Measurements from ENCODE around the gene C20orf202. TPM values are rescaled to one million over a fixed set of nuclear protein-coding genes. Genes with fewer than 3 reads are reported as not detected.

The C20orf202 gene
- polyA plus RNA-seq, 1 of the 3 experiments (the other 2 are of a cell fraction): not detected

- Histone ChIP-seq H3K27me3 (ENCODE audit: insufficient read depth) (no peaks in the 10 kb centered on the region), H3K36me3 (replicated peaks in 1 of 2; ENCODE audit: control insufficient read depth in 1 of 2, insufficient read depth in 2 of 2, low read length in 1 of 2) (no peaks in the 10 kb centered on the region), H3K9me3 (no peaks in the 10 kb centered on the region), H3K79me2 (ENCODE audit: insufficient read depth) (no peaks in the 10 kb centered on the region), H3K9ac (no peak overlapping the region), H3K4me3 (ENCODE audit: low read depth in 2 of 2, low read length in 1 of 2) (no peak overlapping the region), H3K4me1 (ENCODE audit: control insufficient read depth in 1 of 2, insufficient read depth in 2 of 2, low read depth in 1 of 2, low read length in 1 of 2) (peaks cover 0 to 3% of the 10 kb centered on the region in 2 experiments; a peak in 2 of 4 replicates), H3K4me2 (no peak overlapping the region), H2AFZ (ENCODE audit: low read depth) (no peak overlapping the region), H3F3A (replicated peaks; ENCODE audit: insufficient read depth) (peaks cover 3% of the 10 kb centered on the region), H3K27ac (ENCODE audit: low read depth in 2 of 2, low read length in 1 of 2) (no peak overlapping the region), H3K9me2 (no peaks in the 10 kb centered on the region), H4K20me1 (ENCODE audit: insufficient read depth) (no peaks in the 10 kb centered on the region)
- POLR2A ChIA-PET: no interaction called here
- TF ChIP-seq NRF1 (IDR thresholded peaks at IDR 0.05; ENCODE audit: low read depth, low read length) (no peak), FOXJ3 (CRISPR knock-in tag; IDR thresholded peaks at IDR 0.05) (no peak), PBX3 (IDR thresholded peaks at IDR 0.05) (no peak), SMC3 (IDR thresholded peaks at IDR 0.05; ENCODE audit: low read depth, low read length) (no peak), SIN3A (IDR thresholded peaks at IDR 0.05; ENCODE audit: borderline replicate concordance, low read depth, low read length) (no peak)
- CTCF ChIA-PET: interaction anchor here (1.2 kb wide), 1 partner anchor 44 kb away, joined by 3 read pairs; no protein-coding TSS in a partner anchor
- WGBS (ENCODE audit: low lambda C conversion rate): 76% methylated on average over 3 of the region's 3 CpGs
- DNase-seq: no peak
Observed at GRCh38 chr20:1229541-1229940, 26.3 kb downstream of the C20orf202 start.

- Histone ChIP-seq H3K79me2 (ENCODE audit: insufficient read depth) (no peaks in the 10 kb centered on the region), H3K4me3 (ENCODE audit: low read depth in 2 of 2, low read length in 1 of 2) (no peak overlapping the region), H3F3A (replicated peaks; ENCODE audit: insufficient read depth) (no peaks in the 10 kb centered on the region), H4K20me1 (ENCODE audit: insufficient read depth) (no peaks in the 10 kb centered on the region), H3K9ac (no peak overlapping the region), H2AFZ (ENCODE audit: low read depth) (no peak overlapping the region), H3K4me1 (ENCODE audit: control insufficient read depth in 1 of 2, insufficient read depth in 2 of 2, low read depth in 1 of 2, low read length in 1 of 2) (no peaks in the 10 kb centered on the region; a peak in 1 of 4 replicates), H3K9me2 (no peaks in the 10 kb centered on the region), H3K36me3 (replicated peaks in 1 of 2; ENCODE audit: control insufficient read depth in 1 of 2, insufficient read depth in 2 of 2, low read length in 1 of 2) (no peaks in the 10 kb centered on the region), H3K4me2 (no peak overlapping the region), H3K9me3 (no peaks in the 10 kb centered on the region), H3K27ac (ENCODE audit: low read depth in 2 of 2, low read length in 1 of 2) (no peak overlapping the region), H3K27me3 (ENCODE audit: insufficient read depth) (no peaks in the 10 kb centered on the region)
- ChIA-PET CTCF (no interaction called here), POLR2A (no interaction called here)
- WGBS (ENCODE audit: low lambda C conversion rate): 77% methylated on average over 3 of the region's 3 CpGs
- DNase-seq: no peak
- TF ChIP-seq YY1 (IDR thresholded peaks at IDR 0.05; ENCODE audit: low read depth) (no peak), POLR2AphosphoS5 (IDR thresholded peaks at IDR 0.05; ENCODE audit: low read depth, low read length) (no peak), IRF3 (IDR thresholded peaks at IDR 0.05; ENCODE audit: low read depth, low read length) (no peak), SMC3 (IDR thresholded peaks at IDR 0.05; ENCODE audit: low read depth, low read length) (no peak), EP300 (IDR thresholded peaks at IDR 0.05; ENCODE audit: borderline replicate concordance in 1 of 2, low read depth in 1 of 2, low read length in 1 of 2) (no peak), TEAD4 (IDR thresholded peaks at IDR 0.05; ENCODE audit: borderline replicate concordance, insufficient read depth) (no peak), GABPA (IDR thresholded peaks at IDR 0.05; ENCODE audit: low read depth) (no peak)
Observed at GRCh38 chr20:1232286-1233111, 29.2 kb downstream of the C20orf202 start.

Data from SK-N-SH (cell line).